LoVo (cell line): ENCODE data around the gene DDX39B.
A peak's percentile ranks its signal among the peaks of the same experiment; 100 is the strongest.
"Not testable (repeated sequence)": the region's sequence is repeated elsewhere in the genome, so short reads cannot be mapped to it uniquely, and the experiment has no call there.

Source experiments
- DNase-seq: peaks from one replicate; pipeline ENCODE4 v3.0.0-alpha.2; 2016; ENCODE audit warnings: low spot score

DDX39B gene

DNA sequence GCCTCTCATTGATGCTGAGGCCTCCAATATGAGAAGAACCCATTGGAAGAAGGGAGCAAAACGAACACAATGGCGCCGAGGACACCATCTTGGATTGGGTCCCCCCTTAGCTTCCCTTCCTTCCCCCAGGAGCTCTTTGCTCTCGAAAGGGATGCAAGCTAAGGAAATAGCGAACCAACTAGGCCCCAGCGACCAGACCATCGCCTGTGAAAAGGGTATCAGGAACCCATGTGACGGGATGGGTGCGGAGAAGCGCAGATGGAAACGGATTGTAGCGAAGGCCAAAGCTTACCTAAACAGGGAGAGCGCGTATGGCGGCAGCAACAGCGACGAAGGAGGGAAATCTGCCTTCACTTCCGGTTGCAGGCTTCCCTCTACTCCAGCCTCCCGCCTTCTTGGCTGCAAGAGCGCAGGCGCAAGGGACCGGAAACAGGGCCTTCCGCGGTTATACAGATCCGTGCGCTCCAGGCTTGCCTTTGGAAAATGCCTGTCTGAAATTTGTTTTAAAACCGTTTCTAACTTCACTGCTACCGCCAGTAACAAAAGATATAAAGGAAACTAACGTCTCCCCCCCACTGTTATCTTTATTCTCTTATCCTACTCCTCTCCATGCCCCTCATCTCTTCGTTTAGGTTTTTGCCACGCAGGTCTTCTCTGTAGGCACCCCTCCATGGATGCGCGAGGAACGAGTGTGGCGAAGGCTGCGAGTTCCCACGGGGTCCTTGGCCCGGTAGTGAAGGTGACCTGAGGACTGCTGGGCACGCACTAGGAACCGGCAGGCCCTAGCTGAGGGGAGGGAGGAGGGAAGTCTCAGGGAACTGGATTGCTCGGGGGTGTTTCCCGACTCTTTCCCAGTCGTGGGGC, at the start of gene DDX39B:
DDX39B (minus strand) TSS at position 346 of the 864 bp plus-strand sequence. CDS start 1,471 bp downstream, outside the sequence.
- peak; percentile 97 for DNase-seq

DNA sequence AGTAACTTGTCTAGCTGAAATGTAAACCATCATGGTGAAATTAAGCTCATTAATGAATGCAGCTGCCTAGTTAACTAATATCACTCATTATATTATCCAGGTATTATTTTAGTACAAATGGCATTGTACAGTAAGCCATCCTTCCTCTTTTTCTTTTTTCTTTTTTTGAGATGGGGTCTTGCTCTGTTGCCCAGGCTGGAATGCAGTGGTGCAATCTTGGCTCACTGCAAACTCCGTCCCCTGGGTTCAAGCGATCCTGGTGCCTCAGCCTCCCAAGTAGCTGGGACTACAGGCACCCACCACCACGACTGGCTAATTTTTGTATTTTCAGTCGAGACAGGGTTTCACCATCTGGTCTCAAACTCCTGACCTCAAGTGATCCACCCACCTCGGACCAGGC, 48.9 kb upstream of the DDX39B start:
- not testable (repeated sequence) for DNase-seq

DNA sequence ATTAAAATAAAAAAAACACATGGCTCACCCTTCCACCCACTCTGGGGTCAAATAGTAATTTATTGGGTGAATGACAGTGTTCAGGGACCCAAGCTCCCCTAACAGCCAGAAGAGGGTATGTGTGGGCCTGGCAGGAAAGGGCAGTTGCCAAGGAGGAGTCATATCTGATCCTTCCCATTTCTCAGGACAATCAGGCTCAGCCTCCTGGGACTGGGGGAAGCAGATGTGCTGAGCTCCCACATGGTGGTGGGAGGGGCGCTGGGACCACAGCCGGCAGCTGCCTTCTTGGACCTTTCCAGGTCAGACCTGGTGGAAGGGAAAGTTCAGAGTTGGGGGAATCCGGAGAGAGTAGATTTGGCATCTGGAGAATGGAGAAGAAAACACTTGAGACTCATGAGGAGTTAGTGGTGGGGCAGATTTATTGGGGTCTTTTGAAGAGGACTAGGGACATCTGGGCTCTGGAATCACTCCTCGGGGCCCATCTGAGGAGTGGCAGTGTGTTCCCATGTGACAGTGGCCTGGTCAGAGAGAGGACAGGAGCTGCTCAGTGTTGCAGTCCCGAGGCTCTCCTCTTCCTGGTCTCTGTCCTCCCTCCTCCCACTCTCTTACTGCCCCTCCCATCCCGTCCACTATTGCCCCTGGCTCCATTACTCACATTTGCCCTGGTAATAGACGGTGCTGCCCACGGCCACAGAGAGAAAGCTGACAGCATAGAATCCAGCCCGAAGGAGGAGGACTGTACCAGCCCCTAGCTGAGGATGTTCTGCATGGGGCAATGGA, 47.3 kb upstream of the DDX39B start:
- DNase-seq, result no peak

DNA sequence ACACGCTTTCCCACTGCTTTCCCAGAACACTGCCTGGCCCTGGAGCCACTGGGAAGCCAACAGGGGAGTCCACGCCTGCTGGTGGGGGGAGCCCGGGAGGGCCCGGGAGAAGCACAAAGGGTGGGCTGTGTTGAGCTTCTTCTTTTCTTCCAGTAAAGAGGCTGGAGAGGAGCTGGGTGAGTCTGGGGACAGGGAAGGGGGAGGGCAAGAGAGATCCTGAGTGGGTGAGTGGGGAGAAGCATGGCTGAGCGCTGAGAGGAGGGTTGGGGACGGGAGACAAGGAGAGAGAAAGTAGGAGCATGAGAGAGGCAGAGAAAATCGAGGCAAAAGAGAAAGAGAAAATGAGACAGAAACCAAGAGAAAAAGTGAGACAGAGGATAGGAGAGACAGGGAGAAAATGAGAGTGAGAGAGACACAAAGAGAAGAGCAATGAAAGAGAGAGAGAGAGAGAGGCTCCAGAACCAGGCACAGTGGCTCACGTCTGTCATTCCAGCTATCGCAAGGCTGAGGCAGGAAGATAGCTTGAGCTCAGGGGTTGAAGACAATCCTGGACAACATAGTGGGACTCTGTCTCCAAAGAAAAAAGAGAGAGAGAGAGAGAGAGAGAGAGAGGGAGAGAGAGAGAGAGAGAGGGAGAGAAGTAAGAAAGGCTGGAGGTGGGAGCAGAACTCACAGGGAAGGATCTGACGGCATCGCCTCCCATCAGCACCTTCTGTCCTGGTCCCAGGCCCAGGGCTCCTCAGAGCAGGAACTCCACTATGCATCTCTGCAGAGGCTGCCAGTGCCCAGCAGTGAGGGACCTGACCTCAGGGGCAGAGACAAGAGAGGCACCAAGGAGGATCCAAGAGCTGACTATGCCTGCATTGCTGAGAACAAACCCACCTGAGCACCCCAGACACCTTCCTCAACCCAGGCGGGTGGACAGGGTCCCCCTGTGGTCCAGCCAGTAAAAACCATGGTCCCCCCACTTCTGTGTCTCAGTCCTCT, 46.3 kb upstream of the DDX39B start:
- no peak for DNase-seq

DNA sequence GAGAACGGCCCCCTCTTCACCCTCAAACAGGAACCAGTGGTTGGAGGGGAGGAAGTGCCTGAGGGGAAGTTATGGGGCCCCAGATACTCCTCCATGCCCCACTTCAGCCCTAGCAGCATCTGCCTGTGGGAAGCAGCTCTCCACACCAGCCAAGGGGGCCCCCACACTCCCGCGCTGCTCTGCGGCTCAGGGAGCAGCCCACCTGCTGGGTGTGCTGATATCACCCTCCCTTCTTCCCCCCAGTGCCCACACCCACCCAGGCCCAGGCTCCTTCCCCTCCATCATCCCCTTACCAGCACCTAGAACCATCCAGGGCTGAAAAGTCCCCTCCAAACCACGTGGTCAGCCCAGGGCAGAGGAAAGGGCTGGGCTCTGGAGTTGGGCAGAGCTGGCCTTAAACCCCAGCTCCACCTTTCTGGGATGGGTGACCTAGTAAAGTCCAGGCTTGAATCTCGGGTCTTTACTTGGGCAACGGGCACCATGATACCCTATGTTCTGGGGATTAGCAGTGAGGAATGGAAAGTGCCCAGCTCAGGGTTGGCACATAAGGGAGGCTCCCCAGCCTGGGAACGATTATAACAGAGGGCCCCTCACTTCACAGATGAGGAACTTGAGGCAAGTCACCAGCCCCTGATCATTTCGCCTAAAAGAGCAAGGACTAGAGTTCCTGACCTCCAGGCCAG, 44.9 kb upstream of the DDX39B start:
- DNase-seq, result no peak

DNA sequence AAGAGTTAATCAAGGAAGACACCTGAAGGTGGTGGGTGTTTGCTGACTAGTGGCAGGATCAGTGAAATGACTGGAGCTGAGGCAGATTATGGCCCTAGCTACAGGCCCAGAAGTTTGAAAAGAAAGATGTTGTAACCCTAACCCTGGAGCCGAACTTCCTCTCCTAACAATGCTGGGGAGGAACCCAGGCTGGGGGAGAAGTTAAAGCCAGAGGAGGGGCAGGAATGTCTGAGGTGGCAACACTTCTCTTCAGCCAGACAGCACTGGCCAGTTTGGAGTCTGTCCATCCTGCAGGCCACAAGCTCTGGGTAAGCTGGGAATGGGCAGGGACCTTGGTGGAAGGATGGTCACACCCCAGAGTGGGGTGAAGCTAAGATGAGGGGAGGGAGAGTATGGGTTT, 44.2 kb upstream of the DDX39B start, which contains the start of gene LST1:
LST1 (plus strand) TSS at position 270 of the 400 bp plus-strand sequence. CDS start 1,023 bp downstream, outside the sequence.
- DNase-seq, result no peak

DNA sequence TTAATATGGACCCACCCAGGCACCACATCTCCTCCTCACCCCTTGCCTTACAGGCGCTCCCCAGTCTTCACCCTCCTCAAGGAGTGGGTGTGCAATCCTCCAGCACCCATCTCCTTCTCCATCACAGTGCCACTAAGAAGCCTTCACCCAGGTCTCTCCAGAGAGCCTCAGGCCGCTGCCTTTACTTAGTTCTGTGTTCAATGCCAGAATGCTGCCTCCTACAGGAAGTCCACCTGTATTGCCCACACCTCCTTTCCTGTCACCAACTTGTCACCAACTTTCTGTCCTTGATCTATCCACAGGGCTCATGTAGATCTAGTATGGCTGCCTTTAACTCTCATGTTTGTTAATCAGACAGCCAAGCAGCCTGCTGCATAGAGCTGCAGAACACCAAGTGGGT, 43.7 kb upstream of the DDX39B start:
- DNase-seq, result peak; percentile 6

DNA sequence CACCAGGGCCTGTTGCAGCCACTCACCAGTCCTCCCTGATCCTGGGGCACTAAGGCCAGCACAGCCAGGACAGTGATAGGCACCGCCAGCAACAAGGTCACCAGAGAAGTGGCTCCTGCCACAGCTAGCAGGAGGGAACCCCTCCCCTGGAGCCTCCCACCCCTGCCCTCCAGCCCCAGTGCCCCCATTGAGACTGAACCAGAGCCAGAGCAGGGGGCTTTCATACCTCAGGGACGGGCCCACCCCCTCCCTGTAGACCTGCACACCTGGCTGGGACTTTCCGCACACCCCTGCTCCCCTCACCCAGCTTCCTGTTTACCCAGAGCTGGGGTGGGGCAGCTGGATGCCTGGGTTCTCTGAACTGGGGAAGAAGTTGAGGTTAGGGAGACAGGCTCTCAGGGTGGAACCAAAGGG, 40.4 kb upstream of the DDX39B start, which contains the start of gene LTB:
LTB (minus strand) TSS at position 195 of the 414 bp plus-strand sequence; CDS start at position 188, 7 bp downstream.
- DNase-seq, result no peak

DNA sequence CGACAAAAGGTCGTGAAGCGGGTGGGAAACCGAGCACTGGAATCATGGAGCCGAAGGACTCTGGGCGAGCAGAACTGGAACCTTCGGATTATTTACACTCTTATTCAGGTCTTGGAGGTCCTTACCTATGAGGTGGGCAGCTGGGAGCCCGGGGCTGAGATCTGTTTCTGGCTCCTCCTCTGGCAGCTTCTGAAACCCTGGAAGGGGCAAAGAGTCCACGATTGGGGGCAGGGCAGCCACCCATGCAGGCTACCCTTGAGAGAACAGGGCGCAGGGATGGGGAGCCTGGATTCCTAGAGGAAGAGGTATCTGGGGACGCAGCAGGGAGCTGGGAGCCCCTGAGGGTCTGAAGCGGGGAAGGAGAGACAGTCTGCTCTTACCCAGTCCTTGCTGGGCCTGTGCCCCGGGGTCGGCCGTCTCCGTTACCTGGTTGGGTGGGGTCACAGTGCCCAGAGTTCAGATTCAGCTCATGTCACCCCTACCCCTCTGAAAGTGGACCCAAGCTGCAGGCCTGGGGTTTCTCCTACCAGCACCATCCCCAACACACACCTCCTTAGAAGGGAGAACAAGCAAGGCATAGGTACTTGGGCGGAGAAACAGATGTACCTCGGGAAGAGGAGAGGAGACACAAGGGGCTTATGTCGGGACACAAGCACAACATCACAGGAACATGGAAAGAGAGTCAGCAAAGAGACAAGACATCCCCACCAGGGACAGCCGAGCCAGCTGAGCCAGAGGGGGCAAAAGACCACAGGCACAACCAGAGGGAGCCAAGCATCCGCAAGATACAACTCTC, 39.8 kb upstream of the DDX39B start:
- DNase-seq, result no peak

DNA sequence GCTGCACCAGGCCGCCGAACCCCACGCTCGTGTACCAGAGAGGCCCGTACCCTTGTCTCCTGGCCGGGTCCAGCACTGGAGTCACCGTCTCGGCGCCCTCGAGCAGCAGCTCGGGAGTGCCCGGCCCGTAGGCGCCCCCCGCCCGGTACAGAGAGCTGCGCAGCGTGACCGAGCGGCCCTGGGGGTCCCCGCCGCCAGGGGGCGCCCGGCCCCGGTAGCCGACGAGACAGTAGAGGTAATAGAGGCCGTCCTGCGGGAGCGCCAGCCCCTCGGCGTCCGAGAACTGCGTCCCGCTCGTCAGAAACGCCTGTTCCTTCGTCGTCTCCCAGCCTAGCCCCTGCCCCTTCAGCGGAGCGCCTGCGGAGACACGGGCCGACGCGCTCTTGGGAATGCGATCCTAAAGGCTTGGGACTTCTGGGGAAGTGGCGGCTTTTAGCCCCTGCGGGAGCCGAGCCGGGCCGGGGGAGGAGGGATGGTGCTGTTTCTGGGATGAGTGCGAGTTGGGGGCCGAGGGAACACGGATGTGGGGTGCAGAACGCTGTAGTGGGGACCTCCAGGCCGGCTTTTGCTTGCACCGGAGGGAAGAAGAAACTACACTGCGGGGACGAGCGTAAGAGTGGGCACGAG, 39.1 kb upstream of the DDX39B start:
- peak; percentile 81 for DNase-seq

DNA sequence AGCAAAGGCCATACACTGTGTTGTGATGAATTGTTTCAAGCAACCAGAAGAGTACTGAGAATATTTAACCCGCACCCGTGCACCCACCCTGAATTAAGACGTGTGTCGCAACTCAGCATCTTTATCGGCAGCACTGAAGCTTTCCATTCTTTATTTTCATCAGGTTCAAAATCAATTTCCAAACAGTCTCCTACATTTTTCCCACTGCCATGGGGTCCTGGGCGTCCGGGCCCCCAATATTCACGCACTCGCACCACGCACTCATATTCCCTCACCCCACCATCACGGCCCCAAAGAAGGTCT, 38.6 kb upstream of the DDX39B start:
- DNase-seq, result no peak

DNA sequence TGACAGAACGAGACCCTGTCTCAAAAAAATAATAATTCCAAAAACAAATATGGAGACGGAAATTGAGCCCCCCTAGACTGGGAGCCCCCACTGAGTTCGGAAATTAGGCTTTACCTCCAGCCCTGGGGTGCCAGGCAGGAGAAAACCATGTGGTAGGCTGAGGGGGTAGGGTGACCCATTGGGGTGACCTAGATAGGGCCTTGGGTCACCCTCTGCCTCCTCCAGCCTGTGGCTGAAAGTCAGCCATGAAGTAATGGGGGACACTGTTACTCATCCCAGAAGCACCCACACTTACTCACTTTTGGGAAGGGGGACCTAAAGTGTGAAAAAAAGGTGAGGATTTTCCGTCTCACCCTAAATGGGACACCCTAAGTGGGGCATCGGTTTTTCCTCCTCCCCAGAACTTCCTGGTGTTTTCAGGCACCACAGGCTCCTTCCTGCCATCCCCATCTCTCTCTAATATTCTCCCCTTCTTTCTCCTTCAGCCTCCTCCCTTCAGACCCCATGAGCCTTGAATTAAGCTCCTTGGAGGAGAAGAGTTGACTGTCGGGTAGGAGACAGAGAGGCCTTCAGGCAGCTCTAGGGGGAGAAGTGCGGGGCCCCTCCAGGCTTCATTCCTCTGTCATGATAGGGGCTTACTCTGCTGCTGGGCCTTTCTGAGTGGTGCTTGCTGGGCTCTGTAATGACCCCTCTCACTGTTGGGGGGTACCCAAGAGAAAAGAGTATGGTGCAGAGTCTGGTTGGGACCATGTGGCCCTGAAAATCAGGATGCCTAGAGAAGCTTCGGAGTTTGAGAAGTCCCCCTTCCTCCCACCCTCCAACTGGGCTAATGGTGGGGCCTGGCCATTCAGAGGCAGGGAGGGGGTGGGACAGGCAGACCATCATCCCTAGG, 38.0 kb upstream of the DDX39B start:
- DNase-seq, result no peak

DNA sequence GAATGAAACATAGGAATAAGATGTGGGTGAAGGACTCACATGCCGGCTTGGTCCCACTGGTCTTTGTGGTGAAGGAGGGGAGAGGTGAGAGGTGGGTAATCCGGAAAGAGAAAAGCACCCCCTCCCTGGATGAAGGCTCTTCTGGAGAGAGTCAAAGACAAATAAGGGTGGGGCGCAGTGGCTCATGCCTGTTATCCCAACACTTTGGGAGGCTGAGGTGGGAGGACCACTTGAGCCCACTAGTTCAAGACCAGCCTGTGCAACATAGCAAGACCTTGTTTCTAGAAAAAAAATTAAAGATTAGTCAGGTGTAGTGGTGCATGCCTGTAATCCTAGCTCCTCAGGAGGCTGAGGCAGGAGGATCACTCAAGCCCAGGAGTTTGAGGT, 37.3 kb upstream of the DDX39B start:
- DNase-seq, result no peak

DNA sequence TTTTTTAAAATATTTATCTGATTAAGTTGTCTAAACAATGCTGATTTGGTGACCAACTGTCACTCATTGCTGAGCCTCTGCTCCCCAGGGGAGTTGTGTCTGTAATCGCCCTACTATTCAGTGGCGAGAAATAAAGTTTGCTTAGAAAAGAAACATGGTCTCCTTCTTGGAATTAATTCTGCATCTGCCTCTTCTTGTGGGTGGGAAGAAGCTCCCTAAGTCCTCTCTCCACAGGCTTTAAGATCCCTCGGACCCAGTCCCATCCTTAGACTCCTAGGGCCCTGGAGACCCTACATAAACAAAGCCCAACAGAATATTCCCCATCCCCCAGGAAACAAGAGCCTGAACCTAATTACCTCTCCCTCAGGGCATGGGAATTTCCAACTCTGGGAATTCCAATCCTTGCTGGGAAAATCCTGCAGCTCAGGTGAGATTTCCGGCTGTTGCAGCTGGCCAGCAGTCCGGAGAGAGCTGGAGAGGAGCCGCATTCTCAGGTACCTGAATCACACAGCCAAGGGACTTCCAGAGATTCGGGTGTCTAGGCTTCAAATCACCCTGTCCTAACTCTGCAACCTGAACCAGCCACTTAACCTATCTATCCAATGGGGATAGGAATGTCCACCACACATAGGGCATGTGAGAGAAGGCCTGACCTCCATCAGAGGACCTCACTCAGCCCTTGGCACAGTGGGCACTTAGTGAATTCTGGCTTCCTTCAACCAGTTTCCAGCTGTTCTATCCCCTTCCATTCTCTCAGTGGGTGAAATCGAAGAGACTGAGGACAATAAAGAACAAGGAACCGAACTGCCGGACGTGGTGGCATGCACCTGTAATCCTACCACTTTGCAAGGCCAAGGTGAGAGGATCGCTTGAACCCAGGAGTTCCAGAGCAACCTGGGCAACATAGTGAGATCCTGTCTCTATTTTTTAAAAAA, 36.6 kb upstream of the DDX39B start:
- no peak for DNase-seq

DNA sequence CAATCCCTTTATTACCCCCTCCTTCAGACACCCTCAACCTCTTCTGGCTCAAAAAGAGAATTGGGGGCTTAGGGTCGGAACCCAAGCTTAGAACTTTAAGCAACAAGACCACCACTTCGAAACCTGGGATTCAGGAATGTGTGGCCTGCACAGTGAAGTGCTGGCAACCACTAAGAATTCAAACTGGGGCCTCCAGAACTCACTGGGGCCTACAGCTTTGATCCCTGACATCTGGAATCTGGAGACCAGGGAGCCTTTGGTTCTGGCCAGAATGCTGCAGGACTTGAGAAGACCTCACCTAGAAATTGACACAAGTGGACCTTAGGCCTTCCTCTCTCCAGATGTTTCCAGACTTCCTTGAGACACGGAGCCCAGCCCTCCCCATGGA, 35.8 kb upstream of the DDX39B start:
- no peak for DNase-seq

DNA sequence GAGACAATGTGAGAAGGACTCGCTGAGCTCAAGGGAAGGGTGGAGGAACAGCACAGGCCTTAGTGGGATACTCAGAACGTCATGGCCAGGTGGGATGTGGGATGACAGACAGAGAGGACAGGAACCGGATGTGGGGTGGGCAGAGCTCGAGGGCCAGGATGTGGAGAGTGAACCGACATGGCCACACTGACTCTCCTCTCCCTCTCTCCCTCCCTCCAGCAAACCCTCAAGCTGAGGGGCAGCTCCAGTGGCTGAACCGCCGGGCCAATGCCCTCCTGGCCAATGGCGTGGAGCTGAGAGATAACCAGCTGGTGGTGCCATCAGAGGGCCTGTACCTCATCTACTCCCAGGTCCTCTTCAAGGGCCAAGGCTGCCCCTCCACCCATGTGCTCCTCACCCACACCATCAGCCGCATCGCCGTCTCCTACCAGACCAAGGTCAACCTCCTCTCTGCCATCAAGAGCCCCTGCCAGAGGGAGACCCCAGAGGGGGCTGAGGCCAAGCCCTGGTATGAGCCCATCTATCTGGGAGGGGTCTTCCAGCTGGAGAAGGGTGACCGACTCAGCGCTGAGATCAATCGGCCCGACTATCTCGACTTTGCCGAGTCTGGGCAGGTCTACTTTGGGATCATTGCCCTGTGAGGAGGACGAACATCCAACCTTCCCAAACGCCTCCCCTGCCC, 35.2 kb upstream of the DDX39B start:
- DNase-seq, result no peak
